Stimulated activated CD4-positive, alpha-beta T cell treated with anti-CD3 and anti-CD28 coated beads, Interleukin-1b, Interleukin-23, amount 100 ng/mL, for 4 hours (primary cell): ENCODE measurements around the gene SNX32.

Experiments
- DNase-seq, 2 donors: peaks; one replicate each; pipeline ENCODE4 v3.0.0-alpha.2; 2020; ENCODE audit warnings: low read depth in 2 of 2

Gene SNX32

GRCh38 chr11:65854852-65855837 is 21.4 kb downstream of the SNX32 start:
- no peak for DNase-seq

DNA sequence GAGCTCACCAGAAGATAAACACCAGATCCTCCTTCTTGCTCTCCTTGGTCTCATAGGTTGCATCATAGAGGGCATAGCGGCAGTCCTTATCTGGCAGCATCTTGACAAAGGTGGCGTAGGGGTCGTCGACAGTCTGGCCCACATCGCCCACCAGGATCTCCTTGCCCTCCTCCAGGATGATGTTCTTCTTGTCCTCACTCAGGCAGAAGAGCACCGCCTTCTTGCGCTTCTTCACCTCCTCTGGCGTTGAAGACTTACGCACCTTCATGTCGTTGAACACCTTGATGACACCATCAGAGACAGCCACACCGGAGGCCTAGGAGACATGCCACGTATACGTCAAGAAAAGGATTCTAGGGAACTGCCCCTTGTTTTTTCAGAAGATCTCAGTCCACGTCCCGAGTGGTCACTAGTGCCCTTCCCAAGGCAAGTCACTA is 22.2 kb downstream of the SNX32 start:
- DNase-seq: no peak

DNA sequence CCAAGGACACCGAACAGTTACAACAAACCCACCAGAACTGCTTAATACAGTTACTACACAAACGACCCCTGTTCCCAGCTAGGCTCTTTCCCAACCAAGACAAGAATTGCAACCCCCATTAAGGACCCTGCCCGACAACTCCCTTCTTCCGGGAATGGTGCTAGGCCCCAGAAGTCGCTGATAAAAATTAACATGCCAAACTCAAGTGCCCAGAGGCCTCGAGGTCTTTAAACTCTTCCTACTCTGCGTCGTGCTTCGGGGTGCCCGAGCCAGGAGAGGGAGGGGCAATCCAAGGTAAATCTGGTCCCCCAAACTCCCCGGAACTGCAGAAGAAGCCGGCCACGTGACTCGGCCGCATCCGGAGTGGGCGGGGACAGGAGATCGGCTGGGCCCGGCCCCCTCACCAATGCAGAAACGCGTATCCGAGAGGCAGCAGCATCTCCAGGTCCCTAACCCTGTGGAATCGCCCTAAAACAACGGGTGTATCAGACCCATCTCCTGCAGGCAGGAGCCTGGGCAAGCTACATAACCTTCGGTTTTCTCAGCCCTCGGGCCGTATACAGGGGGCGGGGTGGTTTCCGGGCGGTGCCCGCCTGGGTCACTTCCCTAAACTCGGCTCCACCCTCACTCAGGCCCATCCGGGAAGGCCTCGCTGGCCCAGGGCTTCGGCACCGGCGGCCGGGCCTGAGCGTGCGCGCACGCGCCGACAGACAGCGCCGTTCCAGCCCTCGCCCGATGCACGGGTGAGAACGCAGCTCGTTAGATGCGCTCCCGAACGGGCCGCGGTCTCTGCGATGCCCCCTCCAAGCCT is 23.1 kb downstream of the SNX32 start:
- peak; percentile 72 to 73 for DNase-seq

- peak in 1 of 2 donors; percentile 58 for DNase-seq
These were observed 23.7 kb downstream of the SNX32 start for GRCh38 chr11:65857500-65857852.

GRCh38 chr11:65857853-65858680 is 24.3 kb downstream of the SNX32 start, which contains the start of gene CFL1:
TSS of gene CFL1 (minus strand) at chr11:65858180. CDS start at chr11:65858099, 81 bp downstream.
- peak; percentile 94 to 95 for DNase-seq

DNA sequence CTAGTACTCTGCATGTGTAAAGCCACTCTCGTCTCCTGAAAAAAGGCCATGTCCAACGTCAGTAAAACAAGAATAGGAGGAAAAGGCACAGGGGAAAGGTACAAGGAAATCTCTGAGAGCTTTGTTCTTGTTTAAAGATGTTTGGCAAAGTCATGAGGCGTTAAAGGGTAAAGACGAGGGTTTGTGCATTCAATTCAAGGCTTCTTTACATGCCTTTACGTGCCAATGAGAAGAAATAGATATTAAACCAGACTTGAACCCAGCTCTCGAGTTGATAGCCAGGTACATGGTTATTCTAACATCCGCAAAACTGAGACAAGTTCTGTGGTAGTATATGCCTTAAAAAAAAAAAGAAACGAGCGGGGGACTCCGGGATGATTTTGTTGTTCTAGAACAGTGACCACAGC is 24.9 kb downstream of the SNX32 start:
- DNase-seq: no peak

DNA sequence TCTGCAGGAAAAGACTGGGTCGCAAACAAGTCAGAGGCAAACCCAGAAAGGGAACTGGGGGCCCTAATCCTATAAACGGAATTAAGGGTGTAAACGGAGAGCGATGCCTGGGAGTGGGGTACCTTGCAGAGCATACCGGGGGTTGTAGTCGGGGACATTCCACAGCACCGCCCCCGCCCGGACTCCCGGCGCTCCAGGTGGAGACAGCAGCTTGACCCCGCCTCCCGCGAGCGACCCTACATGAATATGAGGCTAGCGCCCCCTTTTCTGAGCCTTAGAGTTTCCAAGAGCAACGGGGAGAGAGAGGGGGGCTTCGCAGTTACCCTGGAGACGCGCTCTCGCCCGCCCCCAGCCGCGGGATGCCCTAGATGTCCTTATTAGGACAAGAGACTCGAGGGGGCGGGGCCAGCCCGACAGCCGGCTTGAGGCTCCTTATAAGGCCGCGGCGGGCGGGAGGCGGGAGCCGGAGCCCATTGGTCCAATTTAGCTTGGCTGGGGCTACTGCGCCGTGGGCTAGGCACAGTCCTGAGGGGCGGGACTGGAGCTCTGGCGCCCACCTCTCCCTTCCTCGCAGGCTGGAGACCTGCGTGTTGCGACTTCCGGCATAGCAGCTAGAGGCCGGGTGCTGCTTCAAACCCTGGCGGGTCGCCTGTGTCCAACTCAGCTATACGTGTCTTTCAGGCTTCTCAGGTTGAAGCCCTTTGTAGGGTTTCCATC is 25.5 kb downstream of the SNX32 start:
- peak; percentile 93 to 98 for DNase-seq

GRCh38 chr11:65859812-65860277 is 26.1 kb downstream of the SNX32 start:
- DNase-seq: peak; percentile 32 to 37

DNA sequence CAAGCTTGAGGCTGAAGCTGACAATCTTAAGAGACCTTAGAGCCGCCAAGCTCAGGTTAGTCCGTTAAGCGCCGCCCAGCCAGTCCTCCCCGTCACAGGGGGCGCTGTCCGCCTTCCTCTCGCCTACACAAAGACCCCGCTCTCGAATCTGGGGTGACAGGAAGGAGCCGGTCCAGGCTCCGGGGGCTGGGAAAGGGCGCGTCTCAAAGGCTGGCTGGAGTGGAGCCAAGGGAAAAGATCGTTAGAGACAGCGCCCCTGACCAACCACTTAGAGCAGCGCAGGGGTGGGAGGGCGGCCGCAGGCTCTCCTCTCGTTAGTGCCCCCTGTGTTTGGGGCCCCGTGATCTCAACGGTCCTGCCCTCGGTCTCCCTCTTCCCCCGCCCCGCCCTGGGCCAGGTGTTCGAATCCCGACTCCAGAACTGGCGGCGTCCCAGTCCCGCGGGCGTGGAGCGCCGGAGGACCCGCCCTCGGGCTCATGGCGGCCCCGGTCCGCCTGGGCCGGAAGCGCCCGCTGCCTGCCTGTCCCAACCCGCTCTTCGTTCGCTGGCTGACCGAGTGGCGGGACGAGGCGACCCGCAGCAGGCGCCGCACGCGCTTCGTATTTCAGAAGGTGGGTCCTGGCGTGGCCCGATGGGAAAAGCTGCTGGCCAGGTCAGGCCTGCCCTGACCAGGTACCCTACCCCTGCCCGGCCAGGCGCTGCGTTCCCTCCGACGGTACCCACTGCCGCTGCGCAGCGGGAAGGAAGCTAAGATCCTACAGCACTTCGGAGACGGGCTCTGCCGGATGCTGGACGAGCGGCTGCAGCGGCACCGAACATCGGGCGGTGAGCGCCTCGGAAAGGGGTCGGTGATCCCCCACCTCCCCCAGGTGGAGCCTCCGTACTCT is 26.8 kb downstream of the SNX32 start, which contains the start of gene MUS81:
Gene MUS81, plus strand, starts transcription at position 156 of the 887 bp plus-strand sequence. Its CDS starts 321 bp downstream, at position 477.
- DNase-seq: peak; percentile 95 to 96

DNA sequence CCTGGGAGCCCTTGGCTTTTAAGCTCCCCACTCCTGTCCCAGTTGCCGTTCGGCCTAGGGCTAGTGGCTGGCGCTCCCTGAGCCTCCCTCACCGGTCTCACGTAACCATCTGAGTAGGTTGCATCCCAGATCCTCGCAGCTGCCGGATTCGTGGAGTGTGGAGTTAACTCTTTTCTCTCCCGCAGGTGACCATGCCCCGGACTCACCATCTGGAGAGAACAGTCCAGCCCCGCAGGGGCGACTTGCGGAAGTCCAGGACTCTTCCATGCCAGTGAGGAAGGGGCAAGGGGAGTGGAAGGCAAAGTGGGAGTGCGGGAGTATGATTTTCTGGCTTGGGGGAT is 27.4 kb downstream of the SNX32 start:
- DNase-seq: no peak

- no peak for DNase-seq
These were observed 27.9 kb downstream of the SNX32 start for GRCh38 chr11:65861533-65862183.

GRCh38 chr11:65862191-65862735 is 28.5 kb downstream of the SNX32 start:
- DNase-seq: no peak

DNA sequence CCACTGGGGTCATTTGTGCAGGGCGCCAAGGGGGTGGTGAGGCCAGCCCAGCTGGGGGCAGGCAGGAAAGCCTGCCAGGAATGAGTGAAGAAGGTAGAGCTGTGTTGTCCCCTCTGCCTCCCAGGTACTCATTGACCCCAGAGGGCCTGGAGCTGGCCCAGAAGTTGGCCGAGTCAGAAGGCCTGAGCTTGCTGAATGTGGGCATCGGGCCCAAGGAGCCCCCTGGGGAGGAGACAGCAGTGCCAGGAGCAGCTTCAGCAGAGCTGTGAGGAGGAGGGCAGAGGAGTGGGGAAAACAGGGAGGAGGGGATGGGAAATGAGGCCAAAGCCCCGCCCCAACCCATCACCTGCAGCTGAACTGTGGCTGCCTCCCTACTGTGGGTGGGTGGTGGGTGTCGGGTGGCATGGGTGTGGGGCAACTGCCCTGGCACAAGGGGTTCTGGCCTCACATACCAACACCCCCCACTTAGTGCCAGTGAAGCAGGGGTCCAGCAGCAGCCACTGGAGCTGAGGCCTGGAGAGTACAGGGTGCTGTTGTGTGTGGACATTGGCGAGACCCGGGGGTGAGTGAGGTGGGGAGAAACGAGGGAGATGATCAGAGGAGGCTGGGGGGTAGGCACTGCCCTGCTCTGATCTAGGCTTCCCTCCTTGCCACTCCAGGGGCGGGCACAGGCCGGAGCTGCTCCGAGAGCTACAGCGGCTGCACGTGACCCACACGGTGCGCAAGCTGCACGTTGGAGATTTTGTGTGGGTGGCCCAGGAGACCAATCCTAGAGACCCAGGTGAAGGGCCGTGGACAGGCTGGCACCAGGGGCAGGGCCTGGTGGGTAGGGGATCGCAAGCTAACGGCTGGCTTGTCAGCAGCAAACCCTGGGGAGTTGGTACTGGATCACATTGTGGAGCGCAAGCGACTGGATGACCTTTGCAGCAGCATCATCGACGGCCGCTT is 29.5 kb downstream of the SNX32 start:
- DNase-seq: no peak

- no peak for DNase-seq
These were observed 30.3 kb downstream of the SNX32 start for GRCh38 chr11:65863889-65864705.

DNA sequence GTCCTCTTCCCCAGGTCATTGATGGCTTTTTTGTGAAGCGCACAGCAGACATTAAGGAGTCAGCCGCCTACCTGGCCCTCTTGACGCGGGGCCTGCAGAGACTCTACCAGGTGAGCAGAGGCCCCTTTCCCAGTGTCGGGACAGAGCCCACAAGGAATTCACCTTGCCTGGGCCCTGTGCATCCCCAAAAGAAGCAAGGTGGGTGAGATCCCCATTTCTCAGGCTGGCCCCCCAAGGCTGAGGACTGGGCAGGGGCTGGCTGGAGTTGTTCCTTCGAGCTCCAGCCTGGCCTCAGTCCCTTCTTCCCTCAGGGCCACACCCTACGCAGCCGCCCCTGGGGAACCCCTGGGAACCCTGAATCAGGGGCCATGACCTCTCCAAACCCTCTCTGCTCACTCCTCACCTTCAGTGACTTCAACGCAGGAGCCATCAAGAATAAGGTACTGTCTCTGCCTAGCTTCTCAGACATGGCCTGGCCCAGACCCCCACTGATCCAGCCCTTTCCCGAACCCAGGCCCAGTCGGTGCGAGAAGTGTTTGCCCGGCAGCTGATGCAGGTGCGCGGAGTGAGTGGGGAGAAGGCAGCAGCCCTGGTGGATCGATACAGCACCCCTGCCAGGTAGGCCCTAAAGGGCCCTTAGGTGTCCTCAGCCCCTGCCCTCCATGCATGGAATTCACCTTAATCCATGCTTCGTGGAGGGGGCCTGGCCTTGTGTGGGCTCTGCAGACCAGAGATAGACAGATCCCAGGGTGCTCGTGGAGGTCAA is 31.1 kb downstream of the SNX32 start:
- DNase-seq: no peak

- DNase-seq: no peak
These were observed 31.9 kb downstream of the SNX32 start for GRCh38 chr11:65865550-65866172.
